ENCODE data around the gene PTPRCAP.

GRCh38 chr11:67421430-67422031 lies 16.0 kb downstream of the PTPRCAP start:
- TF ChIP-seq CTCF (IDR thresholded peaks at IDR 0.05; ENCODE audit: low read length) (no peak), EZH2phosphoT487 (IDR thresholded peaks at IDR 0.05; ENCODE audit: low read length) (no peak), EZH2 (optimal IDR thresholded peaks at IDR 0.05; ENCODE audit: low read depth, low read length) (no peak)

All from MM.1S (cell line).